Measurements from ENCODE around the gene COPS3.

DNA sequence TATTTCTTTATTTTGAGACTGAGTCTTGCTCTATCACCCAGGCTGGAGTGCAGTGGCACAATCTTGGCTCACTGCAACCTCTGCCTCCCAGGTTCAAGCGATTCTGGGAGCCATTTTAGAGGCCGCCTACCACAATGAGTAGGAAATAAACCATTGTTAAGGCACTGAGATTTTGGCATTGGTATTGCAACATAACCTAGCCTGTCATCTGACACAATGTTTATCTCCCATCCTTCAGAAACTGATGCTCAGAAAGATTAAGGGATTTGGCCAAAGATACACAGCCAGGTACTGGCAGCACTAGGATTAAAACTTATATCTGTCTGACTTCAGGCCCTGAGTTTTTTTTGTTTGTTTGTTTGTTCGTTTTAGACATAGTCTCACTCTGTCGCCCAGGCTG lies 8.0 kb upstream of the COPS3 start:
- TF ChIP-seq, protein P1, sequence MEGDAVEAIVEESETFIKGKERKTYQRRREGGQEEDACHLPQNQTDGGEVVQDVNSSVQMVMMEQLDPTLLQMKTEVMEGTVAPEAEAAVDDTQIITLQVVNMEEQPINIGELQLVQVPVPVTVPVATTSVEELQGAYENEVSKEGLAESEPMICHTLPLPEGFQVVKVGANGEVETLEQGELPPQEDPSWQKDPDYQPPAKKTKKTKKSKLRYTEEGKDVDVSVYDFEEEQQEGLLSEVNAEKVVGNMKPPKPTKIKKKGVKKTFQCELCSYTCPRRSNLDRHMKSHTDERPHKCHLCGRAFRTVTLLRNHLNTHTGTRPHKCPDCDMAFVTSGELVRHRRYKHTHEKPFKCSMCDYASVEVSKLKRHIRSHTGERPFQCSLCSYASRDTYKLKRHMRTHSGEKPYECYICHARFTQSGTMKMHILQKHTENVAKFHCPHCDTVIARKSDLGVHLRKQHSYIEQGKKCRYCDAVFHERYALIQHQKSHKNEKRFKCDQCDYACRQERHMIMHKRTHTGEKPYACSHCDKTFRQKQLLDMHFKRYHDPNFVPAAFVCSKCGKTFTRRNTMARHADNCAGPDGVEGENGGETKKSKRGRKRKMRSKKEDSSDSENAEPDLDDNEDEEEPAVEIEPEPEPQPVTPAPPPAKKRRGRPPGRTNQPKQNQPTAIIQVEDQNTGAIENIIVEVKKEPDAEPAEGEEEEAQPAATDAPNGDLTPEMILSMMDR (conservative IDR thresholded peaks at IDR 0.05; ENCODE audit: low read depth, low read length): no peak
- no peak for TF ChIP-seq POLR2A (IDR thresholded peaks at IDR 0.05; ENCODE audit: low read depth, low read length)
- no peak for TF ChIP-seq SMC3 (IDR thresholded peaks at IDR 0.05; ENCODE audit: low read depth, low read length)
- TF ChIP-seq RCOR1 (IDR thresholded peaks at IDR 0.05; ENCODE audit: insufficient replicate concordance, low read length): no peak
- TF ChIP-seq FOS (IDR thresholded peaks at IDR 0.05; ENCODE audit: low read depth, low read length): no peak
